HUES48 (cell line): ENCODE measurements around the gene IL17B.

Experiments used
- H3K27ac ChIP-seq: one replicate; pipeline ENCODE4 v1.7.0; 2013; ENCODE audit warnings: low read depth, low read length, inconsistent platforms
- H3K27me3 ChIP-seq: 2 replicates; pipeline ENCODE4 v1.6.1; 2013; ENCODE audit warnings: mild to moderate bottlenecking, low read length; ENCODE audit not compliant: control insufficient read depth, insufficient read depth
- H3K36me3 ChIP-seq: 2 replicates; pipeline ENCODE4 v1.6.1; 2013; ENCODE audit warnings: low read length; ENCODE audit not compliant: control insufficient read depth, insufficient read depth
- H3K4me1 ChIP-seq: 2 replicates; pipeline ENCODE4 v1.6.1; 2013; ENCODE audit warnings: mild to moderate bottlenecking, low read length; ENCODE audit not compliant: control insufficient read depth, insufficient read depth
- H3K4me3 ChIP-seq: 2 replicates; pipeline ENCODE4 v1.5.1; 2013; ENCODE audit warnings: mild to moderate bottlenecking, low read depth, low read length
- H3K9ac ChIP-seq: 2 replicates; pipeline ENCODE4 v1.6.1; 2013; ENCODE audit warnings: mild to moderate bottlenecking, low read depth, low read length, moderate library complexity
- H3K9me3 ChIP-seq: 2 replicates; pipeline ENCODE4 v1.6.1; 2013; ENCODE audit warnings: low read length; ENCODE audit not compliant: control insufficient read depth, insufficient read depth

IL17B gene

GRCh38 chr5:149421372-149421685 is 42.2 kb upstream of the IL17B start:
- Histone ChIP-seq H3K27ac (no peak overlapping the region), H3K9ac (no peak overlapping the region), H3K36me3 (no peaks in the 10 kb centered on the region), H3K9me3 (no peaks in the 10 kb centered on the region), H3K4me3 (no peak overlapping the region), H3K4me1 (peaks cover 41% of the 10 kb centered on the region), H3K27me3 (no peaks in the 10 kb centered on the region)

GRCh38 chr5:149420545-149421371 is 41.7 kb upstream of the IL17B start:
- Histone ChIP-seq H3K36me3 (no peaks in the 10 kb centered on the region), H3K9me3 (no peaks in the 10 kb centered on the region), H3K4me3 (no peak overlapping the region), H3K9ac (no peak overlapping the region), H3K27me3 (no peaks in the 10 kb centered on the region), H3K4me1 (peaks cover 40% of the 10 kb centered on the region), H3K27ac (no peak overlapping the region)

- Histone ChIP-seq H3K27me3 (no peaks in the 10 kb centered on the region), H3K36me3 (no peaks in the 10 kb centered on the region), H3K4me3 (no peak overlapping the region), H3K9ac (no peak overlapping the region), H3K27ac (no peak overlapping the region), H3K4me1 (peaks cover 36% of the 10 kb centered on the region), H3K9me3 (no peaks in the 10 kb centered on the region)
Observed at GRCh38 chr5:149419859-149420544, 40.9 kb upstream of the IL17B start.

GRCh38 chr5:149419532-149419858 is 40.4 kb upstream of the IL17B start:
- Histone ChIP-seq H3K9ac (no peak overlapping the region), H3K27ac (no peak overlapping the region), H3K36me3 (no peaks in the 10 kb centered on the region), H3K4me1 (peaks cover 31% of the 10 kb centered on the region), H3K9me3 (no peaks in the 10 kb centered on the region), H3K4me3 (no peak overlapping the region), H3K27me3 (no peaks in the 10 kb centered on the region)

GRCh38 chr5:149418910-149419531 is 39.9 kb upstream of the IL17B start:
- H3K4me1 ChIP-seq, result peaks cover 28% of the 10 kb centered on the region
- H3K36me3 ChIP-seq, result no peaks in the 10 kb centered on the region
- H3K4me3 ChIP-seq, result no peak overlapping the region
- H3K9me3 ChIP-seq, result no peaks in the 10 kb centered on the region
- no peaks in the 10 kb centered on the region for H3K27me3 ChIP-seq
- no peak overlapping the region for H3K27ac ChIP-seq
- no peak overlapping the region for H3K9ac ChIP-seq

- Histone ChIP-seq H3K27me3 (no peaks in the 10 kb centered on the region), H3K9ac (no peak overlapping the region), H3K36me3 (no peaks in the 10 kb centered on the region), H3K4me1 (peaks cover 18% of the 10 kb centered on the region), H3K4me3 (no peak overlapping the region), H3K9me3 (no peaks in the 10 kb centered on the region), H3K27ac (no peak overlapping the region)
Observed at GRCh38 chr5:149417711-149418368, 38.7 kb upstream of the IL17B start.

GRCh38 chr5:149416987-149417710 is 38.1 kb upstream of the IL17B start:
- H3K9me3 ChIP-seq, result no peaks in the 10 kb centered on the region
- H3K36me3 ChIP-seq, result no peaks in the 10 kb centered on the region
- peaks cover 12% of the 10 kb centered on the region for H3K4me1 ChIP-seq
- H3K4me3 ChIP-seq, result no peak overlapping the region
- no peak overlapping the region for H3K27ac ChIP-seq
- no peak overlapping the region for H3K9ac ChIP-seq
- H3K27me3 ChIP-seq, result no peaks in the 10 kb centered on the region

- no peaks in the 10 kb centered on the region for H3K36me3 ChIP-seq
Observed at GRCh38 chr5:149415066-149415967, 36.2 kb upstream of the IL17B start.

GRCh38 chr5:149414405-149415065 is 35.4 kb upstream of the IL17B start:
- Histone ChIP-seq H3K27me3 (no peaks in the 10 kb centered on the region), H3K27ac (no peak overlapping the region), H3K4me1 (peaks cover 14% of the 10 kb centered on the region), H3K9me3 (no peaks in the 10 kb centered on the region), H3K36me3 (no peaks in the 10 kb centered on the region), H3K9ac (no peak overlapping the region), H3K4me3 (no peak overlapping the region)

More at GRCh38 chr5:149415066-149415967, 36.2 kb upstream of the IL17B start:
- no peaks in the 10 kb centered on the region for H3K9me3 ChIP-seq
- no peaks in the 10 kb centered on the region for H3K27me3 ChIP-seq
- peaks cover 12% of the 10 kb centered on the region for H3K4me1 ChIP-seq
- no peak overlapping the region for H3K9ac ChIP-seq
- no peak overlapping the region for H3K4me3 ChIP-seq
- no peak overlapping the region for H3K27ac ChIP-seq
